Measurements from ENCODE around the gene MAP2K3. TPM values are rescaled to one million over a fixed set of nuclear protein-coding genes. Genes with fewer than 3 reads are reported as not detected.

Gene MAP2K3
- total RNA-seq, 1 donor from 2014 or later = 38.0 TPM

DNA sequence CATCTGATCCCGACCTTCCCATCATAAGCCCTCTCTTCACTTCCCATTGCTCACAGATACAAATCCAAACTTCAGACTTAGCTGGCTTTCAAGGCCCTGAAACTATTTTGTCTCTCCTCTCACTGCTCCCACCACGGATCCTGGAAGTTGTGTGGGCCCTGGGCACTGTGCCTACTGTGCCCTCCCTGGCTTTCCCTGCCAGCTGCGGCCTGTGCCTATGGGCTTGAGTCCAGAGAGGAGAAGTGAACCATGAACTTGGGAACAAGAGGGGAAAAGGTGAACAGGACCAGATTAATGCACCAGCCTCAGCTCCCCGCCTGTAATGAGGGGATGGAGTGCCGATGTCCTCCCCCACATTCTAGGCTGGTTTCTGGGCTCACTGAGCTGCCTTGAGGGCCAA lies 72.8 kb downstream of the MAP2K3 start:
- peak overlapping the region; percentile 14 for H3K4me3 Mint-ChIP-seq (ENCODE audit: unreplicated experiment)
- H3K27ac Mint-ChIP-seq (ENCODE audit: unreplicated experiment) = peak overlapping the region; percentile 75
- H3K27me3 Mint-ChIP-seq (ENCODE audit: unreplicated experiment) = peaks cover 13% of the 10 kb centered on the region
- H3K4me1 Mint-ChIP-seq (ENCODE audit: low read depth, unreplicated experiment) = peaks cover 37% of the 10 kb centered on the region
- no peak for DNase-seq
- H3K9me3 Mint-ChIP-seq (ENCODE audit: unreplicated experiment) = peaks cover 2% of the 10 kb centered on the region
- no peak for TF ChIP-seq CTCF (IDR thresholded peaks at IDR 0.05; ENCODE audit: partially characterized antibody, unreplicated experiment)
- no peaks in the 10 kb centered on the region for H3K36me3 Mint-ChIP-seq (ENCODE audit: unreplicated experiment)

DNA sequence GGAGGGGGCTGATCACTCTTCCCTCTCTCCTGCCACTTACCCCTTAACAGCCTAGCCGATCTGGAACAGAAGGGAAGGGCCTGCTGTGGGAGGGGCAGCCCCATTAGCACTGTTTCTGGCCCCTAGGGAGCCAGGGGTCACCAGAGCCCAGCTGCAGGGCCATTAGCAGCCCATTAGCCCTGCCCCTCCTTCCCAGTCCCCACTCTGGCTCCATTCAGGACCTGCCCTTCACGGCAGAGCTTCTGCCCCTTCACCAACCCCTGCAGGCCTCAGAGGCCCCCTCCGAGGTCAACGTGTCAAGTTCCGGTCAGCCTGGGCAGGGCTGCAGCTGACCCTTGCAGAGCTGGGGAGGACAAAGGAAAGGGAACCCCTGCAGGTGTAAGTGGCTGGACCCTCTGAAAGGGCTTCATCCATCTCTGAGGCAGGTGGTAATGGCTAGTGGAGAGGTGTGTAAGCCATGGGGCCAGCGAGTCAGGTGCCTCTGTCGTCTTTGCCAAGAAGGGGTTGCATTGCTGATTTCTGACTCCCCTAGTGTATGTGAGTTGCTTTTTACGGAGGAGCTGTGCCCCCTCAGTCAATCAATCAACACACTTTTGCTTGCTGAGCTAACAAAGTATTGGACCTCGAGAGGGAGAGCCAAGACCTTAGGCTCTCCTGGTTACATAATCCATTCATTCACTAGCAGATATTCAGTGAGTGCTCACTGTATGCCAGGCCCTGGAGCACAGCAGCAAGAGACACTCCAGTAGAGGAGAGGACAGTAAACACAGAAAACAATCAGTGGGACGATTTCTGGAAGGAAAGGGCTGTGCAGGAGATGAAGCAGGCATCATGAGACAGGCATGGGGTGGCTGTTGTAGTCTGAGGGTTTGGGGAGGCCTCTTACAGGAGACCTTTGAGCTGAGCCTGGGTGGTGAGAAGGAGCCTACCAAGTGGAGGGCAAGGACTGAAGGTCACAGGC lies 73.5 kb downstream of the MAP2K3 start:
- no peaks in the 10 kb centered on the region for H3K36me3 Mint-ChIP-seq (ENCODE audit: unreplicated experiment)
- TF ChIP-seq CTCF (IDR thresholded peaks at IDR 0.05; ENCODE audit: partially characterized antibody, unreplicated experiment) = no peak
- H3K27me3 Mint-ChIP-seq (ENCODE audit: unreplicated experiment) = peaks cover 13% of the 10 kb centered on the region
- H3K27ac Mint-ChIP-seq (ENCODE audit: unreplicated experiment) = peak overlapping the region; percentile 89
- peaks cover 37% of the 10 kb centered on the region for H3K4me1 Mint-ChIP-seq (ENCODE audit: low read depth, unreplicated experiment)
- H3K4me3 Mint-ChIP-seq (ENCODE audit: unreplicated experiment) = peak overlapping the region; percentile 31
- DNase-seq = peak; percentile 86
- peaks cover 2% of the 10 kb centered on the region for H3K9me3 Mint-ChIP-seq (ENCODE audit: unreplicated experiment)

DNA sequence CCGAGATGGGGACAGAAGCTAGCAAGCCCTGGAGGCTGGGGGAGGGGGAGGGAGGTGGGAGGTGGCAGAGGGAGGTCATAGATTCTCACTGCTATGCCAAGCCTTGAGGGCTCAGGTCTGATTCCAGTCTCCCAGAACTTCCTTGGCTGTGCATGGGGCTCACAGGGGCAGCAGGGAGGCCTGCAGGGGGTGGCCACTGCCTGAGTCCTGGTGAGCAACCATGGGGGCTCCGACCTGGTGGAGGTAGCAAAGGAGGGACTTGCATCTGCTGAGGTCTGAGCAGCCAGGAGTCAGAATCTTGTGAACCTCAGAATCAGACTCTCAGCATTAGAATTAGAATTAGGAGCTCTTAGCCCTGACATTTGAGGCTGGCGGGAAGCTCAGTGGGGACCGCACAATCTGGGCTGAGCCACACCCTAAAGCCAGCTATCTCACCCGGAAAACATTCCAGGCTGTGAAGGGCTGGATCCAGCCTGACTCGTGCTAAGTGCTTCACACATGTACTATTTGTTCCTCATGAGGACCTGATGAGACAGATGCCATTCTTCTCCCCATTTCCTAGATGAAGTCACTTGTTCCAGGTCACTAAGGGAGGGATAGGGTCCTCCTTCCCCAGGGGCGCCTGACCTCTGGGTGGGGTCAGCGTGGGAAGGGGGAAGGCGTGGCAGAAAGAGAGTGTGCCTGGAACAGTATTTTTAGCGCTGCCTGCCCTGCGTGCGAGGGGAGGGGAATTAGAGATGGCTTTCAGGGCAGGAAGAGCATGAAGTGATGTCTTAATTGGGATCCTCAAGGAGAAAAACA lies 74.4 kb downstream of the MAP2K3 start:
- peaks cover 34% of the 10 kb centered on the region for H3K4me1 Mint-ChIP-seq (ENCODE audit: low read depth, unreplicated experiment)
- H3K36me3 Mint-ChIP-seq (ENCODE audit: unreplicated experiment) = no peaks in the 10 kb centered on the region
- peaks cover 12% of the 10 kb centered on the region for H3K27me3 Mint-ChIP-seq (ENCODE audit: unreplicated experiment)
- peak overlapping the region; percentile 71 for H3K27ac Mint-ChIP-seq (ENCODE audit: unreplicated experiment)
- TF ChIP-seq CTCF (IDR thresholded peaks at IDR 0.05; ENCODE audit: partially characterized antibody, unreplicated experiment) = no peak
- peak overlapping the region; percentile 8 for H3K4me3 Mint-ChIP-seq (ENCODE audit: unreplicated experiment)
- DNase-seq = no peak
- peaks cover 2% of the 10 kb centered on the region for H3K9me3 Mint-ChIP-seq (ENCODE audit: unreplicated experiment)

DNA sequence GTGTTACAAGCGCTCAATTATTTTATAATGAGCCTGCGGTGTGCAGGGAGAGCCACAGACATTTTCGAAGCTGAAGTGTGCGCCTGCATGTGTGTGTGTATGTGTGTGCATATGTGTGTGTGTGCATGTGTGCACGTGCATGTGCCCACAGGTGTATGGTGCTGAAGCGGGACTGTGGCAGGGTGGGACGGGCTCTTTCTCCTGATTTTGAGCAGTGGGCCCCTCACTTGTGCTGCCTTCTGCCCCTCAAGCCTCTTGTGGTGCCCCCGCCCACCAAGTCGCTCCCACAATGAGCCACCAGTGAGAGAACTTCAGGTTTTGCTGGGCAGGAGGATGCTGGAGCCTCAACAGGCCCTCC lies 75.0 kb downstream of the MAP2K3 start:
- no peak for TF ChIP-seq CTCF (IDR thresholded peaks at IDR 0.05; ENCODE audit: partially characterized antibody, unreplicated experiment)
- no peak for DNase-seq
- Mint-ChIP-seq H3K4me1 (ENCODE audit: low read depth, unreplicated experiment) (peaks cover 34% of the 10 kb centered on the region), H3K27ac (ENCODE audit: unreplicated experiment) (peak overlapping the region; percentile 71), H3K27me3 (ENCODE audit: unreplicated experiment) (peaks cover 15% of the 10 kb centered on the region), H3K9me3 (ENCODE audit: unreplicated experiment) (peaks cover 2% of the 10 kb centered on the region), H3K36me3 (ENCODE audit: unreplicated experiment) (no peaks in the 10 kb centered on the region), H3K4me3 (ENCODE audit: unreplicated experiment) (no peak overlapping the region)

Measured in glutamatergic neuron (in vitro differentiated cells).